ENCODE data around the gene GHRH.

Gene GHRH

GRCh38 chr20:37262505-37262904, 891 bp upstream of the GHRH start:
- Mint-ChIP-seq H3K36me3 (no peaks in the 10 kb centered on the region), H3K4me1 (no peaks in the 10 kb centered on the region), H3K27me3 (peaks cover 40% of the 10 kb centered on the region), H3K9me3 (no peaks in the 10 kb centered on the region), H3K27ac (no peak overlapping the region), H3K4me3 (no peak overlapping the region)
- DNase-seq = no peak
- CTCF ChIA-PET = interaction anchor here (1.4 kb wide), 1 partner anchor 8 kb away, joined by 3 read pairs; no protein-coding TSS in a partner anchor

- H3K4me3 Mint-ChIP-seq = no peak overlapping the region
- H3K4me1 Mint-ChIP-seq = no peaks in the 10 kb centered on the region
- no peaks in the 10 kb centered on the region for H3K9me3 Mint-ChIP-seq
- peaks cover 49% of the 10 kb centered on the region for H3K27me3 Mint-ChIP-seq
- no peaks in the 10 kb centered on the region for H3K36me3 Mint-ChIP-seq
- CTCF ChIA-PET = interaction anchor here (1.9 kb wide), 1 partner anchor 10 kb away, joined by 4 read pairs; no protein-coding TSS in a partner anchor
- DNase-seq = no peak
- no peak overlapping the region for H3K27ac Mint-ChIP-seq
Measured at GRCh38 chr20:37260923-37261322, 691 bp downstream of the GHRH start.

GRCh38 chr20:37259865-37260264, 1.7 kb downstream of the GHRH start:
- no peaks in the 10 kb centered on the region for H3K9me3 Mint-ChIP-seq
- H3K4me1 Mint-ChIP-seq = no peaks in the 10 kb centered on the region
- H3K27me3 Mint-ChIP-seq = peaks cover 49% of the 10 kb centered on the region
- no peaks in the 10 kb centered on the region for H3K36me3 Mint-ChIP-seq
- no peak overlapping the region for H3K27ac Mint-ChIP-seq
- DNase-seq = no peak
- no peak overlapping the region for H3K4me3 Mint-ChIP-seq
- CTCF ChIA-PET = interaction anchor here (1.0 to 1.9 kb wide), 3 partner anchors 11 to 304 kb away, joined by 3 to 4 read pairs (median 3); no protein-coding TSS in a partner anchor

GRCh38 chr20:37259031-37259430, 2.6 kb downstream of the GHRH start:
- H3K9me3 Mint-ChIP-seq = no peaks in the 10 kb centered on the region
- DNase-seq = no peak
- no peak overlapping the region for H3K4me3 Mint-ChIP-seq
- H3K4me1 Mint-ChIP-seq = no peaks in the 10 kb centered on the region
- peaks cover 53% of the 10 kb centered on the region for H3K27me3 Mint-ChIP-seq
- no peaks in the 10 kb centered on the region for H3K36me3 Mint-ChIP-seq
- H3K27ac Mint-ChIP-seq = no peak overlapping the region
- CTCF ChIA-PET = interaction anchor here (1.0 to 1.3 kb wide), 2 partner anchors 14 to 305 kb away, joined by 3 read pairs; no protein-coding TSS in a partner anchor

- no peaks in the 10 kb centered on the region for H3K36me3 Mint-ChIP-seq
- no peak for DNase-seq
- no peak overlapping the region for H3K27ac Mint-ChIP-seq
- no peaks in the 10 kb centered on the region for H3K9me3 Mint-ChIP-seq
- CTCF ChIA-PET = no interaction called here
- H3K27me3 Mint-ChIP-seq = peaks cover 55% of the 10 kb centered on the region
- H3K4me1 Mint-ChIP-seq = no peaks in the 10 kb centered on the region
- no peak overlapping the region for H3K4me3 Mint-ChIP-seq
Measured at GRCh38 chr20:37257988-37258387, 3.6 kb downstream of the GHRH start.

- no peak for DNase-seq
- Mint-ChIP-seq H3K9me3 (no peaks in the 10 kb centered on the region), H3K36me3 (no peaks in the 10 kb centered on the region), H3K4me1 (no peaks in the 10 kb centered on the region), H3K27me3 (peaks cover 55% of the 10 kb centered on the region), H3K27ac (no peak overlapping the region), H3K4me3 (no peak overlapping the region)
- CTCF ChIA-PET = interaction anchor here (2.0 to 2.8 kb wide), 2 partner anchors 9 to 62 kb away, joined by 4 to 6 read pairs; no protein-coding TSS in a partner anchor
Measured at GRCh38 chr20:37257530-37257929, 4.1 kb downstream of the GHRH start.

GRCh38 chr20:37256286-37256685, 5.3 kb downstream of the GHRH start:
- CTCF ChIA-PET = interaction anchor here (2.0 to 2.8 kb wide), 2 partner anchors 10 to 61 kb away, joined by 4 to 6 read pairs; no protein-coding TSS in a partner anchor
- Mint-ChIP-seq H3K27ac (no peak overlapping the region), H3K4me1 (no peaks in the 10 kb centered on the region), H3K9me3 (no peaks in the 10 kb centered on the region), H3K36me3 (no peaks in the 10 kb centered on the region), H3K4me3 (no peak overlapping the region), H3K27me3 (peaks cover 47% of the 10 kb centered on the region)
- no peak for DNase-seq

GRCh38 chr20:37254114-37254878, 7.3 kb downstream of the GHRH start:
- H3K9me3 Mint-ChIP-seq = no peaks in the 10 kb centered on the region
- H3K27me3 Mint-ChIP-seq = peaks cover 30% of the 10 kb centered on the region
- no peaks in the 10 kb centered on the region for H3K36me3 Mint-ChIP-seq
- no peak overlapping the region for H3K4me3 Mint-ChIP-seq
- H3K27ac Mint-ChIP-seq = no peak overlapping the region
- no peaks in the 10 kb centered on the region for H3K4me1 Mint-ChIP-seq
- DNase-seq = no peak
- CTCF ChIA-PET = interaction anchor here (2.8 kb wide), 1 partner anchor 12 kb away, joined by 6 read pairs; no protein-coding TSS in a partner anchor

- DNase-seq = no peak
- H3K4me1 Mint-ChIP-seq = no peaks in the 10 kb centered on the region
- peaks cover 21% of the 10 kb centered on the region for H3K27me3 Mint-ChIP-seq
- CTCF ChIA-PET = no interaction called here
- H3K9me3 Mint-ChIP-seq = no peaks in the 10 kb centered on the region
- no peak overlapping the region for H3K4me3 Mint-ChIP-seq
- peaks cover 3% of the 10 kb centered on the region for H3K36me3 Mint-ChIP-seq
- H3K27ac Mint-ChIP-seq = no peak overlapping the region
Measured at GRCh38 chr20:37253087-37253486, 8.5 kb downstream of the GHRH start.

GRCh38 chr20:37251825-37252477, 9.7 kb downstream of the GHRH start:
- H3K9me3 Mint-ChIP-seq = no peaks in the 10 kb centered on the region
- H3K36me3 Mint-ChIP-seq = peaks cover 3% of the 10 kb centered on the region
- H3K27me3 Mint-ChIP-seq = peaks cover 16% of the 10 kb centered on the region
- H3K4me1 Mint-ChIP-seq = no peaks in the 10 kb centered on the region
- H3K27ac Mint-ChIP-seq = no peak overlapping the region
- no peak overlapping the region for H3K4me3 Mint-ChIP-seq
- CTCF ChIA-PET = no interaction called here
- DNase-seq = no peak

GRCh38 chr20:37249304-37249703, 12.3 kb downstream of the GHRH start:
- CTCF ChIA-PET = no interaction called here
- peaks cover 3% of the 10 kb centered on the region for H3K36me3 Mint-ChIP-seq
- no peaks in the 10 kb centered on the region for H3K4me1 Mint-ChIP-seq
- DNase-seq = no peak
- H3K27ac Mint-ChIP-seq = no peak overlapping the region
- peaks cover 5% of the 10 kb centered on the region for H3K27me3 Mint-ChIP-seq
- no peak overlapping the region for H3K4me3 Mint-ChIP-seq
- no peaks in the 10 kb centered on the region for H3K9me3 Mint-ChIP-seq

- no peaks in the 10 kb centered on the region for H3K9me3 Mint-ChIP-seq
- no peak overlapping the region for H3K4me3 Mint-ChIP-seq
- CTCF ChIA-PET = no interaction called here
- no peak overlapping the region for H3K27ac Mint-ChIP-seq
- DNase-seq = no peak
- no peaks in the 10 kb centered on the region for H3K27me3 Mint-ChIP-seq
- H3K36me3 Mint-ChIP-seq = peaks cover 15% of the 10 kb centered on the region
- no peaks in the 10 kb centered on the region for H3K4me1 Mint-ChIP-seq
Measured at GRCh38 chr20:37247547-37247946, 14.1 kb downstream of the GHRH start.

GRCh38 chr20:37246736-37247135, 14.9 kb downstream of the GHRH start:
- CTCF ChIA-PET = no interaction called here
- peaks cover 22% of the 10 kb centered on the region for H3K36me3 Mint-ChIP-seq
- H3K4me3 Mint-ChIP-seq = no peak overlapping the region
- no peaks in the 10 kb centered on the region for H3K27me3 Mint-ChIP-seq
- H3K27ac Mint-ChIP-seq = no peak overlapping the region
- no peaks in the 10 kb centered on the region for H3K9me3 Mint-ChIP-seq
- DNase-seq = no peak
- H3K4me1 Mint-ChIP-seq = no peaks in the 10 kb centered on the region

- Mint-ChIP-seq H3K9me3 (no peaks in the 10 kb centered on the region), H3K4me3 (no peak overlapping the region), H3K27me3 (no peaks in the 10 kb centered on the region), H3K4me1 (no peaks in the 10 kb centered on the region), H3K36me3 (peaks cover 31% of the 10 kb centered on the region), H3K27ac (no peak overlapping the region)
- no peak for DNase-seq
- CTCF ChIA-PET = no interaction called here
Measured at GRCh38 chr20:37245216-37246150, 16.1 kb downstream of the GHRH start.

Data from activated naive CD4-positive, alpha-beta T cell treated with anti-CD3 and anti-CD28 coated beads, Interleukin-2, amount 10 ng/mL, durations not matched to agents 7 days and 5 days (primary cell).